ENCODE results near the gene GAB1.

GAB1 gene

GRCh38 chr4:143336781-143337599 lies at the start of gene GAB1:
GAB1 (plus strand) TSS chr4:143336876; CDS start chr4:143337189, 313 bp downstream.
- in situ Hi-C loops (cut with HindIII; ENCODE audit: low sequenced_read_pairs), result no loop called here

GRCh38 chr4:143287572-143287923 lies 49.1 kb upstream of the GAB1 start:
- in situ Hi-C loops (cut with HindIII; ENCODE audit: low sequenced_read_pairs), result no loop called here

GRCh38 chr4:143288171-143288570 lies 48.5 kb upstream of the GAB1 start:
- in situ Hi-C loops (cut with HindIII; ENCODE audit: low sequenced_read_pairs), result no loop called here

- in situ Hi-C loops (cut with HindIII; ENCODE audit: low sequenced_read_pairs), result no loop called here
Observed at GRCh38 chr4:143289370-143289769, 47.3 kb upstream of the GAB1 start.

- in situ Hi-C loops (cut with HindIII; ENCODE audit: low sequenced_read_pairs), result no loop called here
Observed at GRCh38 chr4:143291314-143291713, 45.4 kb upstream of the GAB1 start.

DNA sequence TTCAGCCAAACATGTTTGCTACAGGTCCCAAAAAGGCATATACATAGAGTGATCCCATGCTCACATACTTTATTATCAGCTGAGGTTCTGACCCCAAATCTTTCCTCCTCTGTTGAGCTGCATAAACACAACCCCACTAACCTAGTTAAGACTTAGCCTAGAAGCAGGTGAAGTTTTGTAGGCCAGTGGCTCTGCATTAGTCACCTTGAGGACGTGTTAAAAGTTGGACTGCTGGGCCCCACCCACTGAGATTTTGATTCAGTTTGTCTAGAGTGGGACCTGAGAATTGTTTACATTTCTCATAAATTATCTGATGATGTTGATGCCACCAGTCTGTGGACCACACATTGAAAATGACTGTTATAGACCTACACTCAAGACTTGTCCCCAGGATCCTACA lies 43.8 kb upstream of the GAB1 start:
- in situ Hi-C loops (cut with HindIII; ENCODE audit: low sequenced_read_pairs), result no loop called here

- in situ Hi-C loops (cut with HindIII; ENCODE audit: low sequenced_read_pairs), result no loop called here
Observed at GRCh38 chr4:143294310-143294709, 42.4 kb upstream of the GAB1 start.

GRCh38 chr4:143294710-143295275 lies 41.9 kb upstream of the GAB1 start:
- in situ Hi-C loops (cut with HindIII; ENCODE audit: low sequenced_read_pairs), result no loop called here

DNA sequence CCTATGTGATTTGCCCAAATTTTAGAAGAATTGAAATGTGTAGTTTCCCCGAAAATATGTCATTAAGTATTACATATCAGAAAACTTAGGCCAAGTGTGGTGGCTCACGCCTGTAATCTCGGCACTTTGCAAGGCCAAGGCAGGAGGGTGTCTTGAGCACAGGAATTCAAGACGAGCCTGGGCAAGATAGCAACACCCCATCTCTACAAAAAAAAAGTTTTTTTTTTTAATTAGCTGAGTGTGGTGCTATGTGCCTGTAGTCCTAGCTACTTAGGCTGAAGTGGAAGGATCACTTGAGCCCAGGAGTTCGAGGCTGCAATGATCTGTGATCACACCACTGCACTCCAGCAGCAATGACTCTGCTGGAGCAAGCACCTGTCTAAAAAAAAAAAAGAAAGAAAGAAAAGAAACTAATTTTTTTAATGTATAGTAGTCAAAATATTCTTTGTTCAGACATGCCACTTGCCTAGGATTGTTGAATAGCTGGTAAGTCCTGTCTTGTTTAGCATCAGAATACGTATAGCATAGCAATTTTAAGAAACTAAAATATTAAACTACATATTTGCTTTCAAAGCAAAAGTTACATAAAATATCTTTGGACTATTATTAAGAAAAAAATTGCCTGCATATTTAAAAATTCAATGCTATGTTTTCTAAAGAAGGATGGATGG lies 40.1 kb upstream of the GAB1 start:
- in situ Hi-C loops (cut with HindIII; ENCODE audit: low sequenced_read_pairs), result no loop called here

GRCh38 chr4:143300860-143301259 lies 35.8 kb upstream of the GAB1 start:
- in situ Hi-C loops (cut with HindIII; ENCODE audit: low sequenced_read_pairs), result no loop called here

GRCh38 chr4:143302536-143302935 lies 34.1 kb upstream of the GAB1 start:
- in situ Hi-C loops (cut with HindIII; ENCODE audit: low sequenced_read_pairs), result no loop called here

- in situ Hi-C loops (cut with HindIII; ENCODE audit: low sequenced_read_pairs), result no loop called here
Observed at GRCh38 chr4:143306788-143307187, 29.9 kb upstream of the GAB1 start.

- in situ Hi-C loops (cut with HindIII; ENCODE audit: low sequenced_read_pairs), result no loop called here
Observed at GRCh38 chr4:143307531-143307930, 29.1 kb upstream of the GAB1 start.

- in situ Hi-C loops (cut with HindIII; ENCODE audit: low sequenced_read_pairs), result no loop called here
Observed at GRCh38 chr4:143308377-143308776, 28.3 kb upstream of the GAB1 start.

DNA sequence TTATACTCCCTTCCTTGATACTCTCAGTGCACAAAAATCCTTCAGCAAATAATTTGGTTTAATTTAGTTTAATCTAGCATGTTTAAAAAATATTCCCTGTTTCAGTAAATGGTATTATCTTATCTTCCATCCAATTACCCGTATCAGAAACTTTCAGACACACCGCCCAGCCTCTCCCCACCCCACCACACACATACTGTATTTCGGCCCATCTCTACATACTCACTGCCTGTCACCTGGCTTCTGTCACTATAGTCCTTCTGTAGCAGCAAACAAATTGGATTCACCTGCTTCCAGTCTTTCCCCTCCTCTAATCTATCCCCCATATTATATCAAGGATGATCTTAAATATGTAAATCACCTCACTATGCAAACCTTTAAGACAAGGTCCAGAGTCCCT lies 24.8 kb upstream of the GAB1 start:
- in situ Hi-C loops (cut with HindIII; ENCODE audit: low sequenced_read_pairs), result no loop called here

GRCh38 chr4:143313521-143313920 lies 23.2 kb upstream of the GAB1 start:
- in situ Hi-C loops (cut with HindIII; ENCODE audit: low sequenced_read_pairs), result no loop called here

- in situ Hi-C loops (cut with HindIII; ENCODE audit: low sequenced_read_pairs), result no loop called here
Observed at GRCh38 chr4:143313996-143314395, 22.7 kb upstream of the GAB1 start.

- in situ Hi-C loops (cut with HindIII; ENCODE audit: low sequenced_read_pairs), result no loop called here
Observed at GRCh38 chr4:143320113-143320512, 16.6 kb upstream of the GAB1 start.

- in situ Hi-C loops (cut with HindIII; ENCODE audit: low sequenced_read_pairs), result no loop called here
Observed at GRCh38 chr4:143326735-143327134, 9.9 kb upstream of the GAB1 start.

- in situ Hi-C loops (cut with HindIII; ENCODE audit: low sequenced_read_pairs), result loop anchor here (5.0 kb wide), 1 partner anchor 82 kb away; no protein-coding TSS in a partner anchor
Observed at GRCh38 chr4:143329985-143330384, 6.7 kb upstream of the GAB1 start.

DNA sequence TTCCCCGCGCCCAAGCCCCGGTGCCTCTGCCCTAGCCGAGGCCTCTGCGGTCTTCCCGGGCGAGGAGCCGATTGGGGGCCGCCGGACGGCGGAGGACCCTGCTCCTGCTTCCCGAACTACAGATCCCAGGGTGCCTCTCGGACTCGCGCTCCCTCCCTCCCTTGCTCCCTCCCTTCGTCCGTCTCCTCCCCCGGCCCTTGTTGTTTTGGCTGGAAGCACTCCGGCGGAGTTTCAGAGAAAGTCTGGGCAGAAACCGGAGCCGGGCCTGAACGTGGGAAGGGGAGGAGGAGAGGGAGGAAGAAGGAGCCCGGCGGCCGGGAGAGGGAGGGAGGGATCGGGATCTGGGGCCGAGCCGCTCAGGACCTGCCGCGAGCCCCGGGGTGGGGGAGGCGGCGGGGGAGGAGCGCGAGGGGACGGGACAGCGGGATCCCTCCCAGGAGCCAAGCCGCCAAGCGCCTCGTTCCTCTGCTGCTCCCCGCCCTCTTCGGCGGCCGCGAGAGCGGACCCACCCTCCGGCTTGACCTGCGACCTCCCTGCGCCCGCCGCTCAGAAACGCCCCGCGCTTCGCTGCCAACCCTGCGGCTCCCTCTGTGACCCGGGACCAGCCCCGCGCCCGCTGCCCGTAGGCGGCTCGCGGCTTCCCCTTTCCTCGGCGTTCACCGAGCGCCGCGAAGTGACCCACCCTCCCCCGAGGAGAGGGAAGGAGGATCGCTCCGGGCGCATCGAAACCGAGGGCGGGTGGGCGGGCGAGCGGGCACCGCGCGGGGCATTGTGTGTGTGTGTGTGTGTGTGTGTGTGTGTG lies 496 bp upstream of the GAB1 start:
- in situ Hi-C loops (cut with HindIII; ENCODE audit: low sequenced_read_pairs), result no loop called here

Measured in endothelial cell of hepatic sinusoid (primary cell).